BJ (cell line): Measurements from ENCODE around the gene SLC2A13. TPM values are rescaled to one million over a fixed set of nuclear protein-coding genes. Genes with fewer than 3 reads are reported as not detected.

ENCODE experiments used
- CTCF ChIA-PET: fragments of 350-600 bp; formaldehyde crosslinking; extraction: SDS; loops from one replicate; lab custom pipeline; 2021; ENCODE audit warnings: antibody characterized with exemption, inconsistent platforms; lab: Yijun Ruan, JAX
- POLR2A ChIA-PET: fragments of 300-600 bp; sonication (Branson Sonifier 250); formaldehyde crosslinking; extraction: SDS; loops from one replicate; lab custom pipeline; 2021; ENCODE audit warnings: antibody characterized with exemption; lab: Charles Lee
- DNase-seq: peaks from one replicate; pipeline ENCODE4 v3.0.0-alpha.2; 2011; ENCODE audit warnings: low read depth
- H3K27me3 ChIP-seq: 2 replicates; pipeline ENCODE4 v1.6.0; 2011; ENCODE audit warnings: low read length; ENCODE audit not compliant: control insufficient read depth, insufficient read depth
- H3K36me3 ChIP-seq: 2 replicates; pipeline ENCODE4 v1.5.1; 2011; ENCODE audit warnings: low read length; ENCODE audit not compliant: control insufficient read depth, insufficient read depth
- H3K4me3 ChIP-seq: 2 replicates; pipeline ENCODE4 v1.5.1; 2011; ENCODE audit warnings: low read depth, mild to moderate bottlenecking, control low read depth, low read length
- polyA plus RNA-seq: library from polyadenylated mRNA; depleted of rRNA; stranded (reverse); fragments of >200 nt; gene quantifications from 2 replicates; pipeline ENCODE4 v1.2.3, GENCODE V29; 2011
- TF ChIP-seq, protein P1 (sequence below): IDR thresholded peaks from 2 replicates; pipeline ENCODE4 v1.5.1; 2011; ENCODE audit warnings: low read depth, mild to moderate bottlenecking, control low read depth, inconsistent platforms, low read length, moderate library complexity; ENCODE audit not compliant: insufficient read depth

Gene SLC2A13
- polyA plus RNA-seq, 1 experiment, result 1.2 TPM

DNA sequence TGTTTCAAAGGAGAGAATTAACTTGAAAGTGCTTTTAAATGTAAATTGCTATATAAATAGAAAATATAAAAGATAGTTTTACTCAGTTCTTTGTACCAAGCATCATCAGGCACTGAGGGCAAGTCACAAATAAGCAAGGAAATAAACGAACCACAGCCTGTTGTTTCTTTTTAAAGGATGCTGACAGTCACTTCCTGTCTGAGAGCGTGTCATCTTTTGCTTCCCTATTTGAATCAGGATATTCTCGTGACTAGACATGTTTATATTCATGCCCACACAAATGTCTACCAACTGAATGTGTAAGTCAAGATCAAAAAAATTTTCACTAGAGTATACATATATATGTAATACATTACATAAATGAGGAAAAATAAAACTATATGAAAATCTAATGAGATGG, 31.4 kb upstream of the SLC2A13 start:
- no peak overlapping the region for H3K4me3 ChIP-seq
- ChIA-PET POLR2A (no interaction called here), CTCF (interaction anchor here (1.5 kb wide), 1 partner anchor 30 kb away, joined by 4 read pairs; no protein-coding TSS in a partner anchor)
- H3K36me3 ChIP-seq, result no peaks in the 10 kb centered on the region
- no peak for DNase-seq
- no peaks in the 10 kb centered on the region for H3K27me3 ChIP-seq
- TF ChIP-seq, protein P1, sequence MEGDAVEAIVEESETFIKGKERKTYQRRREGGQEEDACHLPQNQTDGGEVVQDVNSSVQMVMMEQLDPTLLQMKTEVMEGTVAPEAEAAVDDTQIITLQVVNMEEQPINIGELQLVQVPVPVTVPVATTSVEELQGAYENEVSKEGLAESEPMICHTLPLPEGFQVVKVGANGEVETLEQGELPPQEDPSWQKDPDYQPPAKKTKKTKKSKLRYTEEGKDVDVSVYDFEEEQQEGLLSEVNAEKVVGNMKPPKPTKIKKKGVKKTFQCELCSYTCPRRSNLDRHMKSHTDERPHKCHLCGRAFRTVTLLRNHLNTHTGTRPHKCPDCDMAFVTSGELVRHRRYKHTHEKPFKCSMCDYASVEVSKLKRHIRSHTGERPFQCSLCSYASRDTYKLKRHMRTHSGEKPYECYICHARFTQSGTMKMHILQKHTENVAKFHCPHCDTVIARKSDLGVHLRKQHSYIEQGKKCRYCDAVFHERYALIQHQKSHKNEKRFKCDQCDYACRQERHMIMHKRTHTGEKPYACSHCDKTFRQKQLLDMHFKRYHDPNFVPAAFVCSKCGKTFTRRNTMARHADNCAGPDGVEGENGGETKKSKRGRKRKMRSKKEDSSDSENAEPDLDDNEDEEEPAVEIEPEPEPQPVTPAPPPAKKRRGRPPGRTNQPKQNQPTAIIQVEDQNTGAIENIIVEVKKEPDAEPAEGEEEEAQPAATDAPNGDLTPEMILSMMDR, result no peak

DNA sequence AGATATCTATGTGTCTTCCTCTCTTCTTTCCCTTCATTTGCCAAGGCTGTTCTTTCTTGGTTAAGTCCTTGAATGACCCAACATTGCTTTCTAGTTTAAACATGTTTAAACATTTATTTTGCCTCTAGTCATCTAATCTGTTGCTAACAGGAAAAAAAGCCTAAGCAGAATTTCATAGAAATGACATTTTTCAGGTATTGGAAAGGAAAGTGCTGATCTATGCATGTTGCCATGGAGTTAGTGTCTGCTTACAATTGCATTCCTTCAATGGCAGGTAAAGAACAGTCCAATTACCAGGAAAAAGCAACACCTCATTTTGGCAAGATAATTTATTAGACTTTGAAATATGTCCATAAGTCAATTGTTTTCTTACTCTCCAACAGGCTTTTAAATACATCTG, 21.5 kb upstream of the SLC2A13 start:
- no peaks in the 10 kb centered on the region for H3K27me3 ChIP-seq
- DNase-seq, result no peak
- TF ChIP-seq, protein P1, result no peak
- H3K36me3 ChIP-seq, result no peaks in the 10 kb centered on the region
- POLR2A ChIA-PET, result no interaction called here
- H3K4me3 ChIP-seq, result no peak overlapping the region
- CTCF ChIA-PET, result no interaction called here

DNA sequence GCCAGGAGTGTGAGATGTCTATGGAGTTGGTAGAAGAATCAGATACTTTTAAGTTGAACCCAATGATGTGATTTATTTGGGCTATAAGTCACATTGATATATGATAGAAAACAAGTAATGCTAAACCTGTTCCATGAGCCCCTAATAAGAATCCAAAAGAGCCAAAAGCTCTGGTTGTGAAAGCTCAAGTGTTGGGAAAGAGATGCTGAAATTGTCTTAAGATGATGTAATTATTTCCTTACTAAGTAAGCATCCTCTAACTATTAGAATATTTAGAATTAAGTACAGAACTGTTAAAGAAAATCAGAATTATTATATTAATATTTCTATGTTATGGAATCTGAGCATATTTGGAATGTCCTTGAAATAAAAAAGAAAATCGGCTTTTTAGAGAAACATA, 17.6 kb upstream of the SLC2A13 start:
- POLR2A ChIA-PET, result no interaction called here
- no peaks in the 10 kb centered on the region for H3K36me3 ChIP-seq
- TF ChIP-seq, protein P1, result no peak
- CTCF ChIA-PET, result interaction anchor here (0.6 to 2.2 kb wide), 4 partner anchors 12 to 233 kb away, joined by 3 to 9 read pairs (median 4); no protein-coding TSS in a partner anchor
- H3K27me3 ChIP-seq, result no peaks in the 10 kb centered on the region
- H3K4me3 ChIP-seq, result no peak overlapping the region
- no peak for DNase-seq

DNA sequence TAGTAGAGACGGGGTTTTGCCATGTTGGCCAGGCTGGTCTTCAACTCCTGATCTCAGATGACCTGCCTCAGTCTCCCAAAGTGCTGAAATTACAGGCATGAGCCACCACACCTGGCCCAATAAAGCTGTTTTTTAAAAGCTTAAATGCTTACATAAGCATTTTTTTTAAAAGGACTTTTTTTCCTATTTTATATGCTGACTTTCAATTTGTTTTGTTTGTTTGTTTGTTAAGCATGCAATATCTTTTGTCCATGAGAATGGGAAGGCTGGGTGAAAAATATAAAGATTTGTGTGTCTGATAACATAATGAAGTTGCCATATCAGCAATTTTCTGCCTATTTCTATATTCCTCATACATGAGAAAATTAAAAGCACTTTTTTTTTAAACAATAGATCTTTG, 17.0 kb upstream of the SLC2A13 start:
- no peaks in the 10 kb centered on the region for H3K36me3 ChIP-seq
- TF ChIP-seq, protein P1, result no peak
- ChIA-PET POLR2A (no interaction called here), CTCF (interaction anchor here (2.2 kb wide), 1 partner anchor 15 kb away, joined by 9 read pairs; no protein-coding TSS in a partner anchor)
- H3K27me3 ChIP-seq, result no peaks in the 10 kb centered on the region
- H3K4me3 ChIP-seq, result no peak overlapping the region
- DNase-seq, result no peak

DNA sequence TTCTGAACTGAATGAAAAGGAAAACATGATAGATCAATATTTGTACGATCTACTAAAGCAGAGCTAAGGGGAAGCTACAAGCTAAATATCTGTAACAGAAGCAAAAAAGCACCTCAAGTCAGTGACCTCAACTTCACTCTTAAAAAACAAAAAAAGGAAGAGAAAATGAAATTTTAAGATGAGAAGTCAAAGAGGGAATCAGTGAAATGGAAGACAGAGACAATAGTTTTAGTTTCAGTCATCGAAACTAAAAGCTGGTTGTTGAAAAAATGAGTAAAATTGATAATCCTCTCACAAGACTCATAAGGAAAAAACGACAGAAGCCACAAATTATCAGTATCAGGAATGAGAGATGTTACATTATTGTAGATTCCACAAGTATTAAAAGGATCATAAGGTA, 11.9 kb upstream of the SLC2A13 start:
- H3K27me3 ChIP-seq, result no peaks in the 10 kb centered on the region
- no peak for DNase-seq
- ChIA-PET POLR2A (no interaction called here), CTCF (interaction anchor here (2.6 to 3.8 kb wide), 2 partner anchors 10 to 107 kb away, joined by 7 to 20 read pairs; no protein-coding TSS in a partner anchor)
- no peaks in the 10 kb centered on the region for H3K36me3 ChIP-seq
- TF ChIP-seq, protein P1, result no peak
- no peak overlapping the region for H3K4me3 ChIP-seq
